AG09309 (cell line): ENCODE results near the gene KRTAP22-1.

Source experiments
- DNase-seq: peaks from one replicate; pipeline ENCODE4 v3.0.0-alpha.2; 2010; ENCODE audit warnings: low read depth
- H3K4me3 ChIP-seq: 2 replicates; pipeline ENCODE4 v1.5.1; 2011; ENCODE audit warnings: mild to moderate bottlenecking, low read depth, low read length, moderate library complexity; ENCODE audit not compliant: control insufficient read depth
- CTCF ChIP-seq: IDR thresholded peaks from 2 replicates; pipeline ENCODE4 v1.5.1; 2011; ENCODE audit warnings: mild to moderate bottlenecking, low read depth, low read length, inconsistent platforms; ENCODE audit not compliant: insufficient read depth, control insufficient read depth; ENCODE audit errors: missing control alignments

Gene KRTAP22-1

DNA sequence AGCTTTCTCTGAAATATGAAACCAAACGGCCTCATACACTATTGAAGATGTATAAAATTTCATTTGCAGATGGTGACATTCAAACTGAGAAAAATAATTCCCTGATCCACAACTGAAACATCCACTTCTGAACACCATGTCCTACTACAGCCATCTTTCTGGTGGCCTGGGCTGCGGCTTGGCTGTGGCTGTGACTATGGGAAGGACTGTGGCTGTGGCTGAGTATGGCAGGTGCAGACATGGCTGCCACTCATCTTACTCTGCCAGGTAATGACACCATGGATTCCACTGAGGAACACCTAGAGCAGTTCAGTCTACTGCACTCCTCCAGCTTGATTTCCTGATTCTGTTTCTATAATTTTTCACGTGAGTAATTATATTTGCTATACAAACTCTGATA, 19.6 kb downstream of the KRTAP22-1 start, which contains the start of gene KRTAP20-4:
Gene KRTAP20-4, plus strand, starts transcription at position 106 of the 400 bp plus-strand sequence.
- H3K4me3 ChIP-seq = no peak within 1 kb of the TSS
- TF ChIP-seq CTCF = no peak
- no peak for DNase-seq

- TF ChIP-seq CTCF = no peak
- no peak for DNase-seq
Measured at GRCh38 chr21:30623362-30623761, 22.5 kb downstream of the KRTAP22-1 start.

DNA sequence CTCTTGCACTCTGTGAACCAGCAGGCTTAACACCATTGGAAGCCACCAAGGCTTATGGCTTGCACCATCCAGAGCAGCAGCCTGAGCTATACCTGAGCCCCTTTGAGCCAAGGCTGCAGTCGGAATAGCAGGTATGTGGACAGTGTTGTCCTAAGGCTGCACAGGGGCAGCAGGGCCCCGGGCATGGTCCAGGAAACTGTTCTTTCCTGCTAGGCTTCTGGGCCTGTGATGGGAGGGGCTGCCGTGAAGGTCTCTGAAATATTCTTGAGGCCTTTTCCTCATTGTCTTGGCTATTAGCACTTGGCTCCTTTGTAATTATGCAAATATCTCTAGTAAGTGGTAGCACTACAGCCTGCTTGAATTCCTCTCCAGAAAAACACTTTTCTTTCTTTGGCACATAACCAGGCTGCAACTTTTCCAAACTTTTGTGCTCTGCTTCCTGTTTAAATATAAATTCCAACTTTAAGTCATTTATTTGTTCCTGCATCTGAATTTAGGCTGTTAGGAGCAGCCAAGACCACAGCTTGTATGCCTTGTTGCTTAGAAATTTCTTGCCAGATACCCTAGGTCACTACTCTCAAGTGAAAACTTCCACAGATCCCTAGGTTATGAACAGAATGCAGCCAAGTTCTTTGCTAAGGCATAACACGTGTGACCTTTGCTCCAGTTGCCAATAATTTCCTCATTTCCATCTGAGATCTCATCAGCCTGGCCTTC, 24.7 kb downstream of the KRTAP22-1 start:
- TF ChIP-seq CTCF = no peak
- DNase-seq = no peak
- no peak overlapping the region for H3K4me3 ChIP-seq

More at GRCh38 chr21:30623362-30623761, 22.5 kb downstream of the KRTAP22-1 start:
- H3K4me3 ChIP-seq = no peak overlapping the region

DNA sequence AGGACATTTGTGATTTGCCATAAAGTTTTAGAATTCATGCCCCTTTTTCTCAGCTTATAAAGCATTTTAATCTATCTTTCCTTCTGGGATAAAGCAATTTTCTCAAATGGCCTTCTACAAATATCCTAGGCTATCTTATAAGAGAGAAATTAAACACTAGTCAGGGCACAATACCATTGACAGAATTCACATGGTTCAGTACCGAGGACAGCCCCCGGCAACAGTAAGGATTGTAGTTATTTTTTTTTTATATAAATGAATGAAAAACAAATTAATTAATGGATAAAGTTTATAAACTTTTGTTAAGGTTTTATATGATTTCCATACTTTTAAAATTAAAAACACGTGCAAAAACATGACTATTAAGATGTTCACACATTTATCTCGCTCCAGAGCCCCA, 27.2 kb downstream of the KRTAP22-1 start:
- no peak for TF ChIP-seq CTCF
- DNase-seq = no peak
- no peak overlapping the region for H3K4me3 ChIP-seq

- DNase-seq = no peak
- no peak for TF ChIP-seq CTCF
- no peak overlapping the region for H3K4me3 ChIP-seq
Measured at GRCh38 chr21:30629200-30629599, 28.3 kb downstream of the KRTAP22-1 start.

GRCh38 chr21:30634906-30635305, 34.0 kb downstream of the KRTAP22-1 start, which contains the start of gene KRTAP20-2:
Gene KRTAP20-2, plus strand, starts transcription at chr21:30635206. Its CDS starts 58 bp downstream, at chr21:30635264.
- no peak for DNase-seq
- H3K4me3 ChIP-seq = no peak within 1 kb of the TSS
- TF ChIP-seq CTCF = no peak
